GM20000 (cell line): ENCODE results near the gene GPR52.

Experiments
- DNase-seq: peaks from one replicate; pipeline ENCODE4 v3.0.0; 2012; ENCODE audit warnings: low spot score
- TF ChIP-seq, protein P1 (sequence below): IDR thresholded peaks from 2 replicates; pipeline ENCODE4 v1.5.1; 2012; ENCODE audit warnings: mild to moderate bottlenecking, control low read depth; ENCODE audit errors: extremely low read depth, missing control alignments

GPR52 gene

DNA sequence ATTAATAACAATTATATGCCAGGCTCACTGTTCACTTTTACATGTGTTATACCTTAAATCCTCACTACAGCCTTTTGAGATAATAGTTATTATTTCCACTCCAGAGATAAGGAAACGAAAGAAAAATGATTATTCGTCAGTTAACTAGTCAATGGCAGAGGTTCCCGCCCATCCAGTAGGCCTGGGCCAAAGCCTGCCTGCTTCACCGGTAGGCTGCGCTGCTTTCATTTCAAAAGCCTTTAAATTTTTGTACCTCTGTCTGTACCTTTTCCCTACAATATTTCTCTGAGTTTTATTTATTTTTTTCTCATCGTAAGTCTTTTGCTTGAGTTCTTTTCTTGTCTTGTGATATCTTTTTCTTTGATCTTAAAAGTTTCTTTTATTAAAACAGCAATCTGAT is 3.6 kb downstream of the GPR52 start:
- DNase-seq, result no peak
- TF ChIP-seq, protein P1, sequence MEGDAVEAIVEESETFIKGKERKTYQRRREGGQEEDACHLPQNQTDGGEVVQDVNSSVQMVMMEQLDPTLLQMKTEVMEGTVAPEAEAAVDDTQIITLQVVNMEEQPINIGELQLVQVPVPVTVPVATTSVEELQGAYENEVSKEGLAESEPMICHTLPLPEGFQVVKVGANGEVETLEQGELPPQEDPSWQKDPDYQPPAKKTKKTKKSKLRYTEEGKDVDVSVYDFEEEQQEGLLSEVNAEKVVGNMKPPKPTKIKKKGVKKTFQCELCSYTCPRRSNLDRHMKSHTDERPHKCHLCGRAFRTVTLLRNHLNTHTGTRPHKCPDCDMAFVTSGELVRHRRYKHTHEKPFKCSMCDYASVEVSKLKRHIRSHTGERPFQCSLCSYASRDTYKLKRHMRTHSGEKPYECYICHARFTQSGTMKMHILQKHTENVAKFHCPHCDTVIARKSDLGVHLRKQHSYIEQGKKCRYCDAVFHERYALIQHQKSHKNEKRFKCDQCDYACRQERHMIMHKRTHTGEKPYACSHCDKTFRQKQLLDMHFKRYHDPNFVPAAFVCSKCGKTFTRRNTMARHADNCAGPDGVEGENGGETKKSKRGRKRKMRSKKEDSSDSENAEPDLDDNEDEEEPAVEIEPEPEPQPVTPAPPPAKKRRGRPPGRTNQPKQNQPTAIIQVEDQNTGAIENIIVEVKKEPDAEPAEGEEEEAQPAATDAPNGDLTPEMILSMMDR, result no peak

DNA sequence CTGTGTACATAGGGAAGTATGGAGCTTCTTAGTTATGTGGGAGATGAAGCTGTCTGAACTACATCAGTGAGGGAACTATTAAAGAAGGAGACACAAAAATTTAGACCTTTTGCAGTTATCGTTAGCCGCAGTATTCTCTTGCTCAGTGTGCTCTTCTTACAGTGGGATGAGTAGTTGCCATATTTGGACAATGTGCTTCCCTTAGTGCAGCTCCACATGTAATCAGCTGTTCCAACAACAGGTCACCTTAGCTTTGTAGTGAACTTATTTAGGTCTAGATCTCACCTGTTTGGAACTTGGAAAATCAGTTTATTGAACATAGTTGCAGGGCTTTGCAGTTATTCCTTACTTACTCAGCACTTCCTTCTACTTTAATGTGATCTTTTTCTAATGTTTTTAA is 18.1 kb downstream of the GPR52 start:
- TF ChIP-seq, protein P1, result no peak

DNA sequence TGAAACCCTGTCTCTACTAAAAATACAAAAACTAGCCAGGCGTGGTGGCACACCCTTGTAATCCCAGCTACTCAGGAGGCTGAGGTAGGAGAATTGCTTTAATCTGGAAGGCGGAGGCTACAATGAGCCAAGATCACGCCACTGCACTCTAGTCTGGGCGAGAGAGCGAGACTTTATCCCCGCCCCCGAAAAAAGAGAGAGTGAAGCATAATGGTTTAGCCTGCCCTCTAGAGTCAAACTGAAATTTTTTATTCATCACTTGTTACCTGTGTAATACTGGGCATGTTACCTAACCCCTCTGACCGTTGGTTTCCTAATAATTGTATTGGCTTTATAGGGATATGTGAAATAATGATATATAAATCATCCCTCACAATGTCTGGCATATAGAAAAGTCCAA is 18.8 kb downstream of the GPR52 start:
- DNase-seq, result no peak
- TF ChIP-seq, protein P1, result no peak

More for the DNA sequence above, 18.1 kb downstream of the GPR52 start:
- no peak for DNase-seq

DNA sequence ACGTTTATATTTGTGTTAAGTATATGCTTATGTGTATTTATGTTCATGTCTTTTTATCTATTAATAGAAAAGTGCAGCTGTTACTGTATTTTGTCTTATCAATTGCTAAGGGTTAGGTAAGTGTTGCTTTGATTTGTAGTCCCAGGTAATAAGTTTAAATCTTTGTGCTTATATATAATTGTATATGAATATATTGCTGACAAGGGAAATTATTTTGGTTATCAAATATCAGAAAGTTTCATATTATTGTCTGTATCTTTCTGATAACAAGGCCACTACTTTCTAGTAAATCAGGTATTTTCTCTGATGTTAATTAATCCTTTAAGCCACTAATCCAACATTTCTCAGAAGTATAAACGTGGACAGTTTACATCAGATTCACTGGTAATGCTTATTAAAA is 21.3 kb downstream of the GPR52 start:
- no peak for DNase-seq
- TF ChIP-seq, protein P1, result no peak

DNA sequence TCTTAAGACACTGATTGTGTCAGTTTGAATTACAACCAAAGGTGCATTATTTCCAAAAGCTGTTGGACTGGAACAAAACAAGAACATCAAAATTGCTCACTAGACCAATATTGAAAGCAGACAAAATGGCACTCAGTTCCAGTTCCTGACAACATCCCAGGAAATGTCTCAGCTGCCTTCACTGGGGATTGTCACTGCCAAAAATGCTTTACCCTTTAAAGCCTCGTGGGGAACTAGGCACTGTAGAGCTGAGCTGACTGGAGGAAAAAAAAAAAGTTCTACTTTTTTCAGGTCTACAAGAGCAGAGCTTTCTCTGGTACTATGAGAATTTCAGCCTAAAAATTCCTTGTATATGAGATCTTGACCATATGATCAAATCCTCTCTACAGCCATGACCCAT is 21.9 kb downstream of the GPR52 start:
- no peak for DNase-seq

DNA sequence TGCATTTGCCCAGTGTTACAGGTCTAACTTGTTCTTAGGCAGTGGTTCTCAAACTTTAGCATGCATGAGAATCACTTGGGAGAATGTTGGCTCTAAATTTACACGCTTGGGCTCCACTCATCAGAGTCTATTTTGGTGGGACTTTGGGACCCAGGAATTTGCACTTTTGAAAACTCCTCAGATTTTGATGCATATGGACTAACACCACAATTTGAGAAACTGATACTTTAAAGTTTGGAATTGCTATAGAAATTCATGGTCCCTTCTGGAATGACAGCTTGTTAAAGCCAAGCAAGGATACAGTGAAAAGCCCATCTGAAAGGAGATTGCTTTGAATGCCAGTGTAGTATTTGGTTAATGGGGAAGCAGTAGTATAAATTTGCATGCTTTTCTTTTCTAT is 31.5 kb downstream of the GPR52 start:
- no peak for DNase-seq
- TF ChIP-seq, protein P1, result no peak

More for the DNA sequence above, 21.9 kb downstream of the GPR52 start:
- TF ChIP-seq, protein P1, result no peak

DNA sequence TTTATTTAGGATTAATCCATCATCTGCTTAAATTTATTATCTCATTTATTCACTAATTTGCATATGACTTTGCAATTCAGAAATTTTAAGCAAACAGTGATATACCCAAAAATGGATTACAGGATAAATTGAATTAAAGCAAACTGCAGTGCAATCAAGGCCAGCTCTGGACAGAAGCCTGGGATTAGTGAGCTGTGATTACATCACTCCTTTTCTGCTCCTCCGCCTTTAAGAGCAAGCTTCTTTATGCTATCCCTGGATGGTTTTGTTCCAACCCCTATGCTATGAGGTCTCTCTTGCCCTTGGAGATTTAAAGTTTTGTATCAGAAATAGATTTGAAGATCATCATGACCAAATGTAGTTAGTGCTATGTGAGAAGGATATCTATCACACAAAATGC is 32.6 kb downstream of the GPR52 start:
- no peak for DNase-seq

More for the DNA sequence above, 32.6 kb downstream of the GPR52 start:
- TF ChIP-seq, protein P1, result no peak
